ENCODE measurements around the gene FAM171A1. TPM values are rescaled to one million over a fixed set of nuclear protein-coding genes. Genes with fewer than 3 reads are reported as not detected.

FAM171A1 gene
- total and polyA plus RNA-seq, 2 donors (not counting 3 experiments of a cell fraction or from before 2014, with no cell fraction given) = 56.3 to 75.8 TPM

DNA sequence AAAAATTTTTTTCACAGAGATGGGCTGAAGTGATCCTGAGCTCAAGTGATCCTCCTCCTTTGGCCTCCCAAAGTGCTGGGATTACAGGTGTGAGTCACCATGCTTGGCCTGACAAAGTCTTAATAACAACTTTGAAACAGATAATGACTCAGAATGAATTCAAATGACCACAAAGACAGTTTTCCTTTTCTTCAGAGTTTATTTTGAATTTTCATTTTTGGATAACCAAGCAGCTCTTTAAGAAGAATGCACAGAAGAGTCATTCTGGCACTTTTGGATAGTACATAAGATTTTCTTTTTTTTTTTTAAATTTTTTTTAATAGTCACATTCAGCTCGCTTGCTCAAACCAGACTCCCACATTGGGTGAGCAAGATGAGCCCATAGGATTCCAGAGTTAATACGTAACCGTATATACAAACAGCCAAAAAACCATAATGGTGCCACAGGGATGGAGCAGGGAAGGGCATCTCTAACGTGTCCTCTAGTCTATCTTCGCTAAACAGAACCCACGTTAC, 159.6 kb downstream of the FAM171A1 start:
- no TSS peak for BruUV-seq (replicated peaks)
- ChIA-PET POLR2A (interaction anchor here (0.6 kb wide), 1 partner anchor 53 kb away, joined by 3 read pairs; no protein-coding TSS in a partner anchor), CTCF (interaction anchor here (1.0 to 4.9 kb wide), 9 partner anchors 8 to 160 kb away, joined by 3 to 24 read pairs (median 4); partner anchors contain the start of genes FAM171A1 and NMT2)
- H3K9me1 ChIP-seq (replicated peaks; ENCODE audit: control insufficient read depth, extremely low read depth, insufficient read depth, low read length) = no peaks in the 10 kb centered on the region
- H3K9me3 ChIP-seq (replicated peaks; ENCODE audit: control insufficient read depth, insufficient read depth, low read length) = no peaks in the 10 kb centered on the region
- H3K4me1 ChIP-seq (ENCODE audit: control insufficient read depth, extremely low read depth, insufficient read depth, low read length) = peaks cover 11% of the 10 kb centered on the region
- intact Hi-C loops (cut with micrococcal nuclease) = no loop called here
- H3K79me2 ChIP-seq (ENCODE audit: control insufficient read depth, insufficient read depth, low read length) = peaks cover 13% of the 10 kb centered on the region
- H3K27ac ChIP-seq (ENCODE audit: insufficient read depth, low read depth, low read length) = peak overlapping the region; percentile 7
- no peak overlapping the region for H2AFZ ChIP-seq (ENCODE audit: low read depth, low read length)
- H4K20me1 ChIP-seq (replicated peaks; ENCODE audit: control insufficient read depth, extremely low read depth, insufficient read depth, low read length) = no peaks in the 10 kb centered on the region
- TF ChIP-seq POLR2A (IDR thresholded peaks at IDR 0.05; ENCODE audit: low read depth, low read length) = no peak
- TF ChIP-seq EZH2 (IDR thresholded peaks at IDR 0.05; ENCODE audit: borderline replicate concordance, low read depth, low read length, severe bottlenecking) = no peak
- peak; percentile 38 for TF ChIP-seq JUN (IDR thresholded peaks at IDR 0.05; ENCODE audit: borderline replicate concordance, insufficient read depth, insufficient read length, low read depth)
- no peak for TF ChIP-seq MYC (IDR thresholded peaks at IDR 0.05; ENCODE audit: low read depth, low read length)
- peak; percentile 80 for TF ChIP-seq FOS (IDR thresholded peaks at IDR 0.05; ENCODE audit: borderline replicate concordance, insufficient read depth, low read length)
- peak; percentile 24 for TF ChIP-seq GATA2 (IDR thresholded peaks at IDR 0.05; ENCODE audit: insufficient read depth, insufficient read length, low read depth, low read length)
- TF ChIP-seq, protein P1, sequence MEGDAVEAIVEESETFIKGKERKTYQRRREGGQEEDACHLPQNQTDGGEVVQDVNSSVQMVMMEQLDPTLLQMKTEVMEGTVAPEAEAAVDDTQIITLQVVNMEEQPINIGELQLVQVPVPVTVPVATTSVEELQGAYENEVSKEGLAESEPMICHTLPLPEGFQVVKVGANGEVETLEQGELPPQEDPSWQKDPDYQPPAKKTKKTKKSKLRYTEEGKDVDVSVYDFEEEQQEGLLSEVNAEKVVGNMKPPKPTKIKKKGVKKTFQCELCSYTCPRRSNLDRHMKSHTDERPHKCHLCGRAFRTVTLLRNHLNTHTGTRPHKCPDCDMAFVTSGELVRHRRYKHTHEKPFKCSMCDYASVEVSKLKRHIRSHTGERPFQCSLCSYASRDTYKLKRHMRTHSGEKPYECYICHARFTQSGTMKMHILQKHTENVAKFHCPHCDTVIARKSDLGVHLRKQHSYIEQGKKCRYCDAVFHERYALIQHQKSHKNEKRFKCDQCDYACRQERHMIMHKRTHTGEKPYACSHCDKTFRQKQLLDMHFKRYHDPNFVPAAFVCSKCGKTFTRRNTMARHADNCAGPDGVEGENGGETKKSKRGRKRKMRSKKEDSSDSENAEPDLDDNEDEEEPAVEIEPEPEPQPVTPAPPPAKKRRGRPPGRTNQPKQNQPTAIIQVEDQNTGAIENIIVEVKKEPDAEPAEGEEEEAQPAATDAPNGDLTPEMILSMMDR (IDR thresholded peaks at IDR 0.05; ENCODE audit: extremely low read depth in 1 of 2, insufficient read depth in 1 of 2, low read depth in 1 of 2, low read length in 2 of 2) = no peak
- no peak overlapping the region for H3K9ac ChIP-seq (replicated peaks; ENCODE audit: extremely low read depth, insufficient read depth, low read length)
- dilution Hi-C loops (cut with MboI; ENCODE audit: extremely low pct_ligation_motif_present, low sequenced_read_pairs) = no loop called here
- H3K4me3 ChIP-seq (replicated peaks in 1 of 3; ENCODE audit: insufficient read depth in 1 of 3, low read depth in 1 of 3, low read length in 3 of 3) = no peak overlapping the region
- H3K36me3 ChIP-seq (ENCODE audit: control insufficient read depth in 2 of 2, extremely low read depth in 1 of 2, insufficient read depth in 2 of 2, low read length in 2 of 2) = peaks cover 11 to 13% of the 10 kb centered on the region in 2 experiments
- H3K27me3 ChIP-seq (ENCODE audit: control insufficient read depth in 2 of 2, insufficient read depth in 2 of 2, low read length in 2 of 2) = no peaks in the 10 kb centered on the region
- DNase-seq (ENCODE audit: low read depth, low spot score) (peak; percentile 19), FAIRE-seq (peak; percentile 57)
- no peak overlapping the region for H3K4me2 ChIP-seq (ENCODE audit: insufficient read depth, low read length)

All from endothelial cell of umbilical vein (primary cell).